ENCODE data around the gene SCUBE3. TPM values are rescaled to one million over a fixed set of nuclear protein-coding genes. Genes with fewer than 3 reads are reported as not detected.

SCUBE3 gene
- total and polyA plus RNA-seq, 9 of the 15 experiments (the other 6 are each of a cell fraction or from before 2014, with no cell fraction given) = 0.01 to 0.11 TPM; not detected in 7

- TF ChIP-seq, protein P1, sequence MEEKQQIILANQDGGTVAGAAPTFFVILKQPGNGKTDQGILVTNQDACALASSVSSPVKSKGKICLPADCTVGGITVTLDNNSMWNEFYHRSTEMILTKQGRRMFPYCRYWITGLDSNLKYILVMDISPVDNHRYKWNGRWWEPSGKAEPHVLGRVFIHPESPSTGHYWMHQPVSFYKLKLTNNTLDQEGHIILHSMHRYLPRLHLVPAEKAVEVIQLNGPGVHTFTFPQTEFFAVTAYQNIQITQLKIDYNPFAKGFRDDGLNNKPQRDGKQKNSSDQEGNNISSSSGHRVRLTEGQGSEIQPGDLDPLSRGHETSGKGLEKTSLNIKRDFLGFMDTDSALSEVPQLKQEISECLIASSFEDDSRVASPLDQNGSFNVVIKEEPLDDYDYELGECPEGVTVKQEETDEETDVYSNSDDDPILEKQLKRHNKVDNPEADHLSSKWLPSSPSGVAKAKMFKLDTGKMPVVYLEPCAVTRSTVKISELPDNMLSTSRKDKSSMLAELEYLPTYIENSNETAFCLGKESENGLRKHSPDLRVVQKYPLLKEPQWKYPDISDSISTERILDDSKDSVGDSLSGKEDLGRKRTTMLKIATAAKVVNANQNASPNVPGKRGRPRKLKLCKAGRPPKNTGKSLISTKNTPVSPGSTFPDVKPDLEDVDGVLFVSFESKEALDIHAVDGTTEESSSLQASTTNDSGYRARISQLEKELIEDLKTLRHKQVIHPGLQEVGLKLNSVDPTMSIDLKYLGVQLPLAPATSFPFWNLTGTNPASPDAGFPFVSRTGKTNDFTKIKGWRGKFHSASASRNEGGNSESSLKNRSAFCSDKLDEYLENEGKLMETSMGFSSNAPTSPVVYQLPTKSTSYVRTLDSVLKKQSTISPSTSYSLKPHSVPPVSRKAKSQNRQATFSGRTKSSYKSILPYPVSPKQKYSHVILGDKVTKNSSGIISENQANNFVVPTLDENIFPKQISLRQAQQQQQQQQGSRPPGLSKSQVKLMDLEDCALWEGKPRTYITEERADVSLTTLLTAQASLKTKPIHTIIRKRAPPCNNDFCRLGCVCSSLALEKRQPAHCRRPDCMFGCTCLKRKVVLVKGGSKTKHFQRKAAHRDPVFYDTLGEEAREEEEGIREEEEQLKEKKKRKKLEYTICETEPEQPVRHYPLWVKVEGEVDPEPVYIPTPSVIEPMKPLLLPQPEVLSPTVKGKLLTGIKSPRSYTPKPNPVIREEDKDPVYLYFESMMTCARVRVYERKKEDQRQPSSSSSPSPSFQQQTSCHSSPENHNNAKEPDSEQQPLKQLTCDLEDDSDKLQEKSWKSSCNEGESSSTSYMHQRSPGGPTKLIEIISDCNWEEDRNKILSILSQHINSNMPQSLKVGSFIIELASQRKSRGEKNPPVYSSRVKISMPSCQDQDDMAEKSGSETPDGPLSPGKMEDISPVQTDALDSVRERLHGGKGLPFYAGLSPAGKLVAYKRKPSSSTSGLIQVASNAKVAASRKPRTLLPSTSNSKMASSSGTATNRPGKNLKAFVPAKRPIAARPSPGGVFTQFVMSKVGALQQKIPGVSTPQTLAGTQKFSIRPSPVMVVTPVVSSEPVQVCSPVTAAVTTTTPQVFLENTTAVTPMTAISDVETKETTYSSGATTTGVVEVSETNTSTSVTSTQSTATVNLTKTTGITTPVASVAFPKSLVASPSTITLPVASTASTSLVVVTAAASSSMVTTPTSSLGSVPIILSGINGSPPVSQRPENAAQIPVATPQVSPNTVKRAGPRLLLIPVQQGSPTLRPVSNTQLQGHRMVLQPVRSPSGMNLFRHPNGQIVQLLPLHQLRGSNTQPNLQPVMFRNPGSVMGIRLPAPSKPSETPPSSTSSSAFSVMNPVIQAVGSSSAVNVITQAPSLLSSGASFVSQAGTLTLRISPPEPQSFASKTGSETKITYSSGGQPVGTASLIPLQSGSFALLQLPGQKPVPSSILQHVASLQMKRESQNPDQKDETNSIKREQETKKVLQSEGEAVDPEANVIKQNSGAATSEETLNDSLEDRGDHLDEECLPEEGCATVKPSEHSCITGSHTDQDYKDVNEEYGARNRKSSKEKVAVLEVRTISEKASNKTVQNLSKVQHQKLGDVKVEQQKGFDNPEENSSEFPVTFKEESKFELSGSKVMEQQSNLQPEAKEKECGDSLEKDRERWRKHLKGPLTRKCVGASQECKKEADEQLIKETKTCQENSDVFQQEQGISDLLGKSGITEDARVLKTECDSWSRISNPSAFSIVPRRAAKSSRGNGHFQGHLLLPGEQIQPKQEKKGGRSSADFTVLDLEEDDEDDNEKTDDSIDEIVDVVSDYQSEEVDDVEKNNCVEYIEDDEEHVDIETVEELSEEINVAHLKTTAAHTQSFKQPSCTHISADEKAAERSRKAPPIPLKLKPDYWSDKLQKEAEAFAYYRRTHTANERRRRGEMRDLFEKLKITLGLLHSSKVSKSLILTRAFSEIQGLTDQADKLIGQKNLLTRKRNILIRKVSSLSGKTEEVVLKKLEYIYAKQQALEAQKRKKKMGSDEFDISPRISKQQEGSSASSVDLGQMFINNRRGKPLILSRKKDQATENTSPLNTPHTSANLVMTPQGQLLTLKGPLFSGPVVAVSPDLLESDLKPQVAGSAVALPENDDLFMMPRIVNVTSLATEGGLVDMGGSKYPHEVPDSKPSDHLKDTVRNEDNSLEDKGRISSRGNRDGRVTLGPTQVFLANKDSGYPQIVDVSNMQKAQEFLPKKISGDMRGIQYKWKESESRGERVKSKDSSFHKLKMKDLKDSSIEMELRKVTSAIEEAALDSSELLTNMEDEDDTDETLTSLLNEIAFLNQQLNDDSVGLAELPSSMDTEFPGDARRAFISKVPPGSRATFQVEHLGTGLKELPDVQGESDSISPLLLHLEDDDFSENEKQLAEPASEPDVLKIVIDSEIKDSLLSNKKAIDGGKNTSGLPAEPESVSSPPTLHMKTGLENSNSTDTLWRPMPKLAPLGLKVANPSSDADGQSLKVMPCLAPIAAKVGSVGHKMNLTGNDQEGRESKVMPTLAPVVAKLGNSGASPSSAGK (IDR thresholded peaks at IDR 0.05) = no peak
- TF ChIP-seq, protein P2, sequence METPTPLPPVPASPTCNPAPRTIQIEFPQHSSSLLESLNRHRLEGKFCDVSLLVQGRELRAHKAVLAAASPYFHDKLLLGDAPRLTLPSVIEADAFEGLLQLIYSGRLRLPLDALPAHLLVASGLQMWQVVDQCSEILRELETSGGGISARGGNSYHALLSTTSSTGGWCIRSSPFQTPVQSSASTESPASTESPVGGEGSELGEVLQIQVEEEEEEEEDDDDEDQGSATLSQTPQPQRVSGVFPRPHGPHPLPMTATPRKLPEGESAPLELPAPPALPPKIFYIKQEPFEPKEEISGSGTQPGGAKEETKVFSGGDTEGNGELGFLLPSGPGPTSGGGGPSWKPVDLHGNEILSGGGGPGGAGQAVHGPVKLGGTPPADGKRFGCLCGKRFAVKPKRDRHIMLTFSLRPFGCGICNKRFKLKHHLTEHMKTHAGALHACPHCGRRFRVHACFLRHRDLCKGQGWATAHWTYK (CRISPR knock-in tag; IDR thresholded peaks at IDR 0.05) = no peak
- no peak for TF ChIP-seq TSHZ1 (CRISPR knock-in tag; IDR thresholded peaks at IDR 0.05)
- TF ChIP-seq KLF16 (IDR thresholded peaks at IDR 0.05) = no peak
- TF ChIP-seq MYBL2 (IDR thresholded peaks at IDR 0.05; ENCODE audit: low read depth) = no peak
- TF ChIP-seq MYBL2 (CRISPR knock-in tag; IDR thresholded peaks at IDR 0.05; ENCODE audit: borderline replicate concordance) = no peak
- no peak for TF ChIP-seq ZNF282 (CRISPR knock-in tag; IDR thresholded peaks at IDR 0.05)
- TF ChIP-seq CEBPG (CRISPR knock-in tag; IDR thresholded peaks at IDR 0.05) = no peak
- no peak for TF ChIP-seq CEBPG (tag; conservative IDR thresholded peaks at IDR 0.05 in 1 of 2, IDR thresholded peaks at IDR 0.05 in 1 of 2)
These were observed 16.7 kb downstream of the SCUBE3 start (continued) for GRCh38 chr6:35230498-35230897.
